Measurements from ENCODE around the gene IFI30.

The IFI30 gene

DNA sequence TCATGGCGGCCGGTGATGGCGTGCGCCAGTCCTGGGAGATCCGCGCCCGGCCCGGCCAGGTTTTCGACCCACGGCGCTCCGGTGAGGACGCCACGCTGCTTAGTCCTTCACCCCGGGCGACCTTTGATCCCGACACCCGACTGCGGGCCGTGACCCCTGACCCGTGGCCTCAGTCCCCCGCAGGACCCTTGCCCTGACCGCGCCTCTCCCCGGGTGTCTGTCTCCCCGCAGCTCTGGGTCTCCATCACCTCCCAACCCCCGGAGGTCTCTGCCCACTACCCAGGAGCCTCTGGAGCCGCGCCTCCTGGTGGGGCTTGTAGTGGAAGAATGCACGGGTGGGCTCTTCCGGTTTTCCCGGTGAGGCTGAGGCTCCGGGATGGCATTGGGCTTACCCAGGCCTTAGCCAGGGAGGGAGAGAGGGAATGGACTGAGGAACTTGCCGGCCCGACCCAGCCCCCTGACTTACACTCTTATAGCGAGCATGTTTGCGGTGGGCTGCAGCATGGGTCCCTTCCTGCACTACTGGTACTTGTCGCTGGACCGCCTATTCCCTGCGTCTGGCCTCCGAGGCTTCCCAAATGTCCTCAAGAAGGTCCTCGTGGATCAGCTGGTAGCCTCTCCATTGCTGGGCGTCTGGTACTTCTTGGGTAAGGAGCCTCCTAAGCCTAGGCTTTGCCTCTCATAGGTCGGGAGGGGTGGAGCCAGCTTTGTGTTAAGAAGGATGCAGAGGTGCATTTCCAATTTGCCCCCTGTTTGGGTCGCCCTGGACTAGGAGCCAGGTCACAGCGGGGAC, 20.0 kb downstream of the IFI30 start:
- peak; percentile 40 for DNase-seq (ENCODE audit: low read depth)
- TF ChIP-seq, protein P1, sequence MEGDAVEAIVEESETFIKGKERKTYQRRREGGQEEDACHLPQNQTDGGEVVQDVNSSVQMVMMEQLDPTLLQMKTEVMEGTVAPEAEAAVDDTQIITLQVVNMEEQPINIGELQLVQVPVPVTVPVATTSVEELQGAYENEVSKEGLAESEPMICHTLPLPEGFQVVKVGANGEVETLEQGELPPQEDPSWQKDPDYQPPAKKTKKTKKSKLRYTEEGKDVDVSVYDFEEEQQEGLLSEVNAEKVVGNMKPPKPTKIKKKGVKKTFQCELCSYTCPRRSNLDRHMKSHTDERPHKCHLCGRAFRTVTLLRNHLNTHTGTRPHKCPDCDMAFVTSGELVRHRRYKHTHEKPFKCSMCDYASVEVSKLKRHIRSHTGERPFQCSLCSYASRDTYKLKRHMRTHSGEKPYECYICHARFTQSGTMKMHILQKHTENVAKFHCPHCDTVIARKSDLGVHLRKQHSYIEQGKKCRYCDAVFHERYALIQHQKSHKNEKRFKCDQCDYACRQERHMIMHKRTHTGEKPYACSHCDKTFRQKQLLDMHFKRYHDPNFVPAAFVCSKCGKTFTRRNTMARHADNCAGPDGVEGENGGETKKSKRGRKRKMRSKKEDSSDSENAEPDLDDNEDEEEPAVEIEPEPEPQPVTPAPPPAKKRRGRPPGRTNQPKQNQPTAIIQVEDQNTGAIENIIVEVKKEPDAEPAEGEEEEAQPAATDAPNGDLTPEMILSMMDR (IDR thresholded peaks at IDR 0.05; ENCODE audit: insufficient read depth, low read depth, low read length, missing control alignments) = no peak
- H3K4me3 ChIP-seq (ENCODE audit: low read length) = peak overlapping the region; percentile 80

DNA sequence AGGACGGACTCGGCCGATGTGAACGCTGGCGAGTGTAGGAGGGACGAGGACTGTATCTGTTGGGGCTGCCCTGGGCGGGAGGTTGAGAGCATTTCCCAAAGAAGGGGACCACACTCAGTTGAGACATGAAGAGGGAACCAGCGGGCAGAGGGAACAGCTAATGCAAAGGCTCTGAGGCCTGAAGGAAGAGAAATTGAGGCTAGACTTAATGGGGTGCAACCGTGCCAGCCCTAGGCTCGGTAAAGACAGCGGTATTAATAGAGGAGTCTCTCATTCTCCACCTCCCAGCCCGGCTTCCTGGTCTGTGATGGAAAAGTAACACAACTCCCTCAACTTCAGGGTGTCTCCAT, 20.5 kb downstream of the IFI30 start:
- TF ChIP-seq, protein P1 (IDR thresholded peaks at IDR 0.05; ENCODE audit: insufficient read depth, low read depth, low read length, missing control alignments) = no peak
- no peak for DNase-seq (ENCODE audit: low read depth)
- H3K4me3 ChIP-seq (ENCODE audit: low read length) = peak overlapping the region; percentile 80

DNA sequence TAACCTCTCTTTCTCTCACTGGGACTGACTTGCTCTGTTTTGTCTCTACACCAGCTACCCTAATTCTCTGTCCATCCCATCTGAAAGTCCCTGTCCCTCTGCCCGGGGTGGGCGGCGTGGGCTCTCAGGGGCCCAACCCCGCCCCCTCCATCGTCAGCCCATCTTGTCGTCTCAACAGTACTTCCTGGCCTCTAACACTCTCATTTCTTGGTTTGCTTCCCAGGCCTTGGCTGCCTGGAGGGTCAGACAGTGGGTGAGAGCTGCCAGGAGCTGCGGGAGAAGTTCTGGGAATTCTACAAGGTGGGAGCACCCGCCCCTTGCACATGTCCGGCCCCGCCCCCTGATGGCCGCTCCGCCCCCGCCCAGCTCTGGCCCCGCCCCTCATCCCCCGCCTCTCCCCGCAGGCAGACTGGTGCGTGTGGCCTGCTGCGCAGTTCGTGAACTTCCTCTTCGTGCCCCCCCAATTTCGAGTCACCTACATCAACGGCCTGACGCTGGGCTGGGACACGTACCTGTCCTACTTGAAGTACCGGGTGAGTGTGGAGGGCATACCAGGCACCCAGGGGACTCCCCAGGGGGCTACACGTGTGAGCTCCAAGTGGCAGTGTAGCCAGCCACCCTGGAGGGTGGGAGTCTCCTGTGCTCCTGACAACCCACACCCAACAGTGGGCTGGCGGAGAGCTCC, 21.1 kb downstream of the IFI30 start:
- H3K4me3 ChIP-seq (ENCODE audit: low read length) = no peak overlapping the region
- peak; percentile 47 for DNase-seq (ENCODE audit: low read depth)
- TF ChIP-seq, protein P1 (IDR thresholded peaks at IDR 0.05; ENCODE audit: insufficient read depth, low read depth, low read length, missing control alignments) = no peak

- DNase-seq (ENCODE audit: low read depth) = no peak
- TF ChIP-seq, protein P1 (IDR thresholded peaks at IDR 0.05; ENCODE audit: insufficient read depth, low read depth, low read length, missing control alignments) = no peak
Observed at GRCh38 chr19:18196511-18196845, 22.9 kb downstream of the IFI30 start.

DNA sequence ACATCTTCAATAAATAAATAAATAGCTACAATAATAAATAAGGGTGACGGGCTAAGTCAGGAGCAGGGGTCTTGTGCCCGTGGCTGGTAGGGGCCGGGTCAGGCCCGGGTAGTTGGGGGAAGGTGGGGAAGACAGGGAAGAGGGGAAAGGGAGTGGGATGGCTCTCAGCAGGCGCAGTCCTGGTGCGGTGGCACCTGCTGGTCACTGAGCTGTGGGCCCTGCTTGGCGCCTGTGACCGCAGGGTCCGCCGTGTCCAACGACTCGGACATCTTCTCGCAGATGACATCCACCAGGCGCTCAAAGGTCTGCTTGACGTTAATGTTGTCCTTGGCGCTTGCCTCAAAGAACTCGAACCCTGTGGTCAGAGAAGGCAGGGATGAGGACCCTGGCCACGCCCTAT, 23.7 kb downstream of the IFI30 start:
- DNase-seq (ENCODE audit: low read depth) = no peak
- TF ChIP-seq, protein P1 (IDR thresholded peaks at IDR 0.05; ENCODE audit: insufficient read depth, low read depth, low read length, missing control alignments) = no peak
- no peak overlapping the region for H3K4me3 ChIP-seq (ENCODE audit: low read length)

More at GRCh38 chr19:18196511-18196845, 22.9 kb downstream of the IFI30 start:
- H3K4me3 ChIP-seq (ENCODE audit: low read length) = no peak overlapping the region

GRCh38 chr19:18197941-18198340, 24.3 kb downstream of the IFI30 start:
- TF ChIP-seq, protein P1 (IDR thresholded peaks at IDR 0.05; ENCODE audit: insufficient read depth, low read depth, low read length, missing control alignments) = no peak
- no peak for DNase-seq (ENCODE audit: low read depth)
- H3K4me3 ChIP-seq (ENCODE audit: low read length) = no peak overlapping the region

All from epithelial cell of esophagus (primary cell).